GM08714 (cell line): Measurements from ENCODE around the gene NUDT2.
A peak's percentile ranks its signal among the peaks of the same experiment; 100 is the strongest.
"Not testable (repeated sequence)": the region's sequence is repeated elsewhere in the genome, so short reads cannot be mapped to it uniquely, and the experiment has no call there.

Experiments
- H3K4me3 ChIP-seq: fragments of 200-500 bp; sonication (Bioruptor generic); 2 replicates; pipeline ENCODE4 v1.5.1; 2014; ENCODE audit warnings: mild to moderate bottlenecking, low read length, inconsistent platforms
- ZNF274 ChIP-seq: IDR thresholded peaks from 2 replicates; pipeline ENCODE4 v1.6.1; 2012; ENCODE audit warnings: mild to moderate bottlenecking, low read depth, low read length

NUDT2 gene

DNA sequence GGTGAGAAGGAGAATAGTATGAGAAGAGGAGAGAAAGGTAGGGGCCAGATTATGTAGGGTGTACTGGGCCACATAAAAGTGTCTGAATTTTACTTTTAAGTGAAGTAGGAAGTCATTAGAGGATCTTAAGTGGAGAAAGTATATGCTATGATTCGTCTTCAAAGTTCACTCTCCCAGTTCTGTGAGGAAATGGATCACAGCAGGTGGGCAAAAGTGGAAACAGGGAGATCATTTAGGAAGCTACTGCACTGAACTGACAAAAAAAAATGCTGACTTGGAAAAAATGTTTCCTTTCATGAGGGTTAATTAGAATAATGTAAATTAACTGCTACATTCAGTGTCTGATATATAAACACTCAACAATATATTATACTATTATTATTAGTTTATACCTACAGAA is 2.7 kb upstream of the NUDT2 start:
- no peak for TF ChIP-seq ZNF274
- H3K4me3 ChIP-seq = no peak overlapping the region

DNA sequence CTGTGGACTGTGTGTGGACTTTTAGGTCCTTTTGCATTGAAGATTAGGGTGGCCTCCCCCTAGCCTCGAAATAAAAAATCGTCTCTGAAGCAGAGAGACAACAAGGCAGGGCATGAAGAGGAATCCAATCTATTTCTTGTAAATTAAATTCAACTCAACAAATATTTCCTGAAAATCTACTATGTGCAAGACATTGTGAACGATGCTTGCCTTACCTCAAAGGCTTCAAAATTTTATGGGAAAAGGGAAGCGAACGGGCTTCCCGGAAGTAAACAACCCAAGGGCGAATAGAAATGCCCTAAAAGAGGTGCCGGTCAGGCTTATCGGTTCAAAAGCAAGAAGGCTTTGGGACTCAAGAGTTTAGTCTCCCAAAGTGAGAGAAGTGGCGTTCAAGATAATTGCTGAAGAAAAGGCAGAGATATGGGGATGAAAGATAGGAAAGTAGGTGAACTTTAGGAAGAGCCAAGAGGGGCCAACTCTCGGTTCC is 826 bp upstream of the NUDT2 start:
- no peak for TF ChIP-seq ZNF274
- H3K4me3 ChIP-seq = peak overlapping the region; percentile 84

DNA sequence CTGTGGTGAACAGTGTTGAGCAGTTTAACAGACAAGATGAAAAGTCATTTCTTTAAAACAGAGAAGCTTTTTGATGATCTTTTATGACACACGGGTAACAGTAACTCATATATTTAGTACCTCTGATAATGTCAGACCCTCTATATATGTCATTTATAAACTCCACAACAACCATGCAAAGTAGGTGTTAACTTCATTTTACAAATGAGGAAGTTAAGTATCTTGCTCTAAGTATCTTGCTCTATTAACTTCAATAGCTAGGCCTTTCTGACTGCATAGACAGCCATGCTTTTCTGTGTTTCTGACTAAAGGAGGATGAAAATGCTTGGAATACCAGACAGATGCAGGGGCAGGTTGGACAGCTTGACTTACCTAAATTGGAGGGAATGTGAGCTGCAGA is 1.8 kb downstream of the NUDT2 start:
- TF ChIP-seq ZNF274 = no peak
- H3K4me3 ChIP-seq = no peak overlapping the region

DNA sequence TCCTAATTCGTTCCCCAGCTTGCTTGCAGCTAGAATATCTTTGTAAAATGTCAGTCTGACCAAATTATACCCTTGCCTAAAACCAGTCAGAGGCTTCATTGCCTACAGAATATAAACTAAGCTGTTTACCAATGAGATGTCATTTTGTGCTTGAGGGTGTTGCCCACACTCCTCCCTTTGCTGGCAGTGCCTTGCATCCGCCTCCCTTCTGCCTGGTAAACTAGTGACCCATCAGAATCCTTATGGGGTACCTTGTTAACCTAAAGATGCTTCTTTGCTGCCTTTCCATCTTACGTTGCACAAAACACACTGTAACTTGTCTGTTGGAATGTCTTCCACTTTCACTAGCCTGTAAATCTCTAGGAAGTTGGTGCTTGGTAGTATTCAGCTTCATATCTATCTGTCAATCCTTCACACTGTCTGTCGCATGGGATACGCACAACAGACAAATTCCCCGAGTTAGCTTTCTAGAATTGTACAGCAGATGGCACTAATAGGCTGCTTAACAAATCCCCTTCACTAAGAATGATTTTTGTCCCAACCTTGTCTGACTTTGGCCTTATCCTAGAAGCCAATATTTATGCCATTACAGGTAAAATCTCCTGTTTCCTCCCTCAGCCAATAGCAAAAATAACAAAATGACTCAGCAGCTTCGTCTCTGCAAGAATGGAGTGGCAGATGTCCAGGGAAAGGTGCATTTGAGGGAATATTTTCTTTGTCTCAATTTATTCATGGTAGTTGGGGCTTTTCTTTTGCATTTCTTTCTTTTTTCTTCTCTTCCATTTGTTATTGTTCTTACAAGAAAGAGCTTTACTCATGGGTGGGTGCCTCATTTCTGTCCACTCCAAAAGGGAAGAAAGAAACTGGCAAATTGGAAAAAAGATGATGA is 3.0 kb downstream of the NUDT2 start:
- TF ChIP-seq ZNF274 = no peak
- no peak overlapping the region for H3K4me3 ChIP-seq

DNA sequence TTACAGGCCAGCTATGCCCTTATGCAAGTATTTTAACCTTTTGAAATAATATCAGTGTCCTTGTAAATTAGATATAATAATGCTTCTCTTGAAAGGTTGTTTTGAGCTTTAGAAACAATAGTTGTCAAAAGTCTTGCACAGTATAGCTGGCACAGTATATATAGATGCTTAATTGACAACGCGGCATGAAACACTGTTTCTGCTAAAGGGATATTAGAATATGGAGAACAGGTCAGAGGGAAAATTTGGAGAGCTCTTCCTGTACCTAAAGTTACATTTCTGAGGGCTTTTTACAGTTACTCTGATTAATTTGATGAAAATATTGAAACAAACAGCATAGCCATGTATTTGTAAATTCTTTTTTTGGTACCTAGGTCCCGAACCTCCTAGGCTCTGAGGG is 4.5 kb downstream of the NUDT2 start:
- H3K4me3 ChIP-seq = no peak overlapping the region
- no peak for TF ChIP-seq ZNF274

DNA sequence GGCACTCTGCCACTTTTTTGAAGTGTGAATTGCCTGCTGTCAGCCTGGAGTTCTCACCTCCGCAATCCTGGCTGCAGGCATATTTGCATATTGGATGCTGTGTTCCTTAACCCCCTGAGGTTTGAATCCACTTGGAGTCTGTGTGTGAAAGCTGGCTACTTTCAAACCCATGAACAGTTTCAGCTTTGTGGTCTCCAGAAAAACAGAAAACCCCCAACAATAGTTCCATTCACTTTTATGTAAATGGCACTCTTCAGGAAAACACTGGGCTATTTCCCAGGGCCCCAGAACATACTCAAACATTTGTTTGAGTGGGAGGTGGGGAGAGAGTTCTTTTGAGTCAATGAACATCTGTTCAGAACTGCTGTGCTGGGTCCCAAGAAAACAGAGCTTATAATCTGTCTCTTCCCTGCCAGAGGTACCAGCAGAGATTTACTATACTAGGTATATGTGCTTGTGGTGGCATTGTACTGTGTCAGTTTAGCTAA is 5.0 kb downstream of the NUDT2 start:
- TF ChIP-seq ZNF274 = no peak
- no peak overlapping the region for H3K4me3 ChIP-seq

DNA sequence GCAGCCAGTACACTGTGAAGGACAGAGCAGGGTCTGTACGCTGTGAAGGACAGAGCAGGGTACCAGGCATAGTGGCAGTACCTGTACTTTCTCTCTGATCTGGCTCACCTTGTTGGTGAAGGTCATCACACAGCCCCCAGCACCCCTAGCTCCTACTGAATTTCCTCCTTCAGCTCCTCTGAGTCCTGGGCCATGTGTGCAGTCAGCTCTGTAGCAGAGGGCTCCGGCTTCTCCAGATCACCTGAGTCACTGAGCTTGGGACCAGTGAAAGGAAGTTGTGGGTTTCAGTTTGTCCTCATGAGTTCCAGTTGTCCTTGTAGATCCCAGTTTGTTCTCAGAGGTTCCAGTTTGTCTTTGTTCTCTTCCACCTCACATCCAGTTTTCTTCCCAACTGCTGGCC is 5.5 kb downstream of the NUDT2 start:
- TF ChIP-seq ZNF274 = no peak
- no peak overlapping the region for H3K4me3 ChIP-seq

DNA sequence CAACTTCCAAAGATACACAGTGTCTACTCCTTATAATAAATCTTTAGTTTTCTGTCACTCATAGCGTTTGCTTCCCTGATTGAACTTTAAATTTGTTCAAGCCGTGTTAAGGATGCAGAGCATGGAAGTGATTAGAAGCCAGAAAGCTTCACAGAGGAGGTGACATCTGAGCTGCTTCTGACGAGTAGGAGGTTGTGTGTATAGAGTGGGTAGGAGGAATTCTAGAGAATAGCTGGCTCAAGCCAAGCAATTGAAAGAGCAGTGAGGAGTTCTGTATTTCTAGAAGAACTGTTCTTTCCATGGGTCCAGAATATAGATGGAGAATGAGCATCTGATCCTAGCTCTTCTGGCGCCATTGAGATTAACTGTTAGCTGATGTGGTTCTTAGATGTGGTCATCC is 6.0 kb downstream of the NUDT2 start:
- TF ChIP-seq ZNF274 = no peak
- no peak overlapping the region for H3K4me3 ChIP-seq

DNA sequence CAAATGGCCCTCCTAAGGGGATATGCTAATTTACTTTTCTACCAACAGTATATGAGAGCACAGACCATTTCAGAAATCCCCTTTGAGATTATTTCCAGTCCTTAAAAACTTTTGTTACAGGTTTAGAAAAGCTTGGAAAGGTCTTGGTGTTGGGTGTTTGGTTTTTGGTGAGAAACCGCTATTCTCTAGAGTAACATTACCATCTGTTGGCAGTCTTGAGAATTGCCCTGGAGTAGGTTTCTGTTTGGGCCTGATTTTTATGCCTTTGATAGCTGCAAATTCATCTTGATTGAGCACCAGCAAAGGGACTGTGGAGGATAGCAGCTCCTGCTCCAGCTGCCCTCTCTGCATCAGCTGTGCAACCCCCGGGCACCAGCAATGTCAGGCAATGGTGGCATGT is 8.0 kb downstream of the NUDT2 start:
- no peak for TF ChIP-seq ZNF274
- no peak overlapping the region for H3K4me3 ChIP-seq

DNA sequence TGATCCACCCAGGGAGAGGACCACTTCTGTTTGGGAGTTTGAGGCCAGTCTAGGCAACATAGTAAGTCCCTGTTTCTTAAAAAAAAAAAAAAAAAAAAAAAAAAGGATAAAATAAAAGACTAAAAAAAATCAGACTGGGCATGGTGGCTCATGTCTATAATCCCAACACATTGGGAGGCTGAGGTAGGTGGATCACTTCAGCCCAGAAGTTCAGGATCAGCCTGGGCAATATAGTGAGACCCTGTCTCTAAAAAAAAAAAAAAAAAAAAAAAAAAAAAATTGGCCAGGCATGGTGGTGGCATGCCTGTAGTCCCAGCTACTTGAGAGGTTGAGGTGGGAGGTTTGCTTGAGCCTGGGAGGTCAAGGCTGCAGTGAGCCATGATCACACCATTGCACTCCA is 8.7 kb downstream of the NUDT2 start:
- H3K4me3 ChIP-seq = not testable (repeated sequence)

DNA sequence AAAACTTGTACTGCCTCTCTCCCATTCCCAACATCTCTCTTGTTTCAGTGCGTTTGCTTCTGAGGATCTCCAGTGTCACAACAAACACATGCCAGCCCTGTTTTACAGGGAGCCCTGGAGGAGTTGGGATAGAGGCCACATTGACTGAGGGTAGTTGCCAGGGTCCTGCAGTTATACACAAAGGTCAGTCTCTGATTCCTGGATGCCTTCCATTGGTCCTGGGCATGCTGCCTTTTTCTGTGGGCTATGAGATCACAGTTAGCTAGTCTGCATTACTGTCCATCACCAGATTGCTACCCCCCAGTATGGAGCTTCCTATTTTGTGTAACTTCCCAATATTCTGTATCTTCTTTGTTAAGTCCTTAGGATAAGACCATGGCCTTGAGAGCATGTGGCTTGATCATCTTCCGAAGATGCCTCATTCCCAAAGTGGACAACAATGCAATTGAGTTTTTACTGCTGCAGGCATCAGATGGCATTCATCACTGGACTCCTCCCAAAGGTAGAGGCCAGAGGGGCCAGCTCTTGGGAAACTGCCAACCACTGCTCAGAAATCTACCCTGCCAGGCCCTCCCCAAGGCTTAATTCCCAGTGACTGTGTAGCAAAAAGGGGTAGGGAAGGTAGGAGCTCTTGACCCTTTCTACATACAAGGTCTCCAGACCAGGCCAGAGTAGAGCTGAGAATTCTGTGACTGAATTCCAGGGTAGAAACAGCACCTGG is 9.5 kb downstream of the NUDT2 start:
- H3K4me3 ChIP-seq = no peak overlapping the region
- TF ChIP-seq ZNF274 = no peak

DNA sequence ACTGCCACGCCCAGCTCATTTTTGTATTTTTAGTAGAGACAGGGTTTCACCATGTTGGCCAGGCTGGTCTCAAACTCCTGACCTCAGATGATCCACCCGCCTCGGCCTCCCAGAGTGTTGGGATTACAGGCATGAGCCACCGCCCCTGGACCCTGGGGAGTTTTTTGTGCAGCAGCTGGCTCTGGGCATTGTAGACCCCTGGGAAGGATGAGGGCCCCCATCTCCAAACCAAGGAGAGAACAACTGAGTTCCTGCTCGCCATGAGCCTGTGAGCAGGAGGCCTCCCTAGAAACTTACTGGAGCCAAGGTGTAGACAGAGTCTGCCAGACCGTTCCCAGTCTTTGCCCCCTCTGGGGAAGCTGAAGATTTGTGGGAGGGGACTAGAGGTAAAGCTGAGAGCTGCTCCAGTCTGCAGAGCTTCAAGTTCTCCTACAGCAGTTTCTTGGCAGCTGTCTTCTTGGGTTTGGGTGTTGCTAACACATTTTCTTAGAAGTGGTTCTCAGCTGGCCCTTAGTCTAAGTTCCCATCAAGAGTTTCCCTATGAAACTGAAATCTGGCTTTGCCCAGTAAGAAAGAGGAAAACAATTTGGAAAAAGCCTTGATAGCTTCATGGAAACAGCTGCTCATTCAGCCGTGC is 12.4 kb downstream of the NUDT2 start:
- H3K4me3 ChIP-seq = no peak overlapping the region
- TF ChIP-seq ZNF274 = no peak

DNA sequence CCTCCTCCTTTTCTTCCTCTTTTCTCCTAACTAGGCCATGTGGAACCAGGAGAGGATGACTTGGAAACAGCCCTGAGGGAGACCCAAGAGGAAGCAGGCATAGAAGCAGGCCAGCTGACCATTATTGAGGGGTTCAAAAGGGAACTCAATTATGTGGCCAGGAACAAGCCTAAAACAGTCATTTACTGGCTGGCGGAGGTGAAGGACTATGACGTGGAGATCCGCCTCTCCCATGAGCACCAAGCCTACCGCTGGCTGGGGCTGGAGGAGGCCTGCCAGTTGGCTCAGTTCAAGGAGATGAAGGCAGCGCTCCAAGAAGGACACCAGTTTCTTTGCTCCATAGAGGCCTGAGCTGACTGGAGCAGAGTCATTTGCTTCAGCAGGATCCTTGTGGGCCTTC is 13.7 kb downstream of the NUDT2 start:
- H3K4me3 ChIP-seq = no peak overlapping the region
- TF ChIP-seq ZNF274 = no peak

DNA sequence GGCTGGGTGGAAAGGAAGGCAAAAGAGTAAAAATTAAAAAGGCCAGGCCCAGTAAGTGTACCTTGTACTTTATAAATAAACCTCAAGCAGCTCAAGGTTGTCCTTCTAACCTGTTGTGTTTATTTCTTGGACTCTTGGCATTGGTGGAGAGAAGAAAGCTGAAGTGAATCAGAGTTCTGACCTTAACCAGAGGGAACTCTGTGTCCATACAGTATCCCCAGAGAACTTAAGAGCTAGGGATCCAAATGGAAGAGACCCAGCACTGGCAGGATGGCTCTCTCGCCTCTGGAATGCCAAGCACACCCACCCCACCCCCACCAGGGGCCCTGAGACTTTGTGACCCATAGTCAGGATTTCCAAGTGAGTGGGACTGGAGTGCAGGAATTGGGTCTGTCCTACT is 14.2 kb downstream of the NUDT2 start:
- H3K4me3 ChIP-seq = no peak overlapping the region
- TF ChIP-seq ZNF274 = no peak

DNA sequence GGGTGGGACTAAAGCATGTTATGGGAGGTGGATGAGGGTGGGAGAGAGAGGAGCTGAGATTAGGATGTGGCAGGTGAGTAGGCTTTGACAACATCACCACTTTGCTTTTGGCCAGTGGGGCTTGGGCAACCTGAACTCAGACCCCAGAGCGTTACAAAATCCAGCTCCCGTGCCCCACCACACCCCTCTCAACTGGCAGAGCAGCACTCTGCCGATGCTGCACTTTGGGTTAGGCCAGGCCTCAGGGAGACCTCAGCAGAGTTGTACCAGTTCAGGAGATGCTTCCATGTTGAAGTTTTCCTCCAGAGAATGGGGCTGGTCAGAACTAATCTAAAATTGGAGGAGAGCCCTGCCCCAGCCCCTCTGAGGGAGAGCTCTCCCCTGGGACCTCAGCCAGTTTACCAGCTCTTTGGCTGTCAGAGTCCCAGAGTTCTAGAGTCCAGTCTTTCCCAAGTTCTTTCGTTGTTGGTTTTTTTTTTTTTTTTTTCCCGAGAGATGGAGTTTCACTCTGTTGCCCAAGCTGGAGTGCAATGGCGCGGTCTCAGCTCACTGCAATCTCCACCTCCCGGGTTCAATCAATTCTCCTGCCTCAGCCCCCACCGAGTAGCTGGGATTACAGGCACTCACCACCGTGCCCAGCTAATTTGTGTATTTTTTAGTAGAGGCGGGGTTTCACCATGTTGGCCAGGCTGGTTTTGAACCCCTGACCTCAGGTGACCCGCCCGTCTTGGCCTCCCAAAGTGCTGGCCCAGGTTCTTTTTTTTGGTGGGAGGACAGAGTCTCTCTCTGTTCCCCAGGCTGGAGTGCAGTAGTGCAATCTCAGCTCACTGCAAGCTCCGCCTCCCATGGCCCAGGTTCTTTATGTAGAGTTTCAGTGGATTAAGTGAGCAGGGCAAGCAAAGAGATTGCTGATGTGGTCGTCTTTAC is 17.8 kb downstream of the NUDT2 start:
- no peak overlapping the region for H3K4me3 ChIP-seq
- TF ChIP-seq ZNF274 = no peak
